ENCODE results near the gene MPP2.

DNA sequence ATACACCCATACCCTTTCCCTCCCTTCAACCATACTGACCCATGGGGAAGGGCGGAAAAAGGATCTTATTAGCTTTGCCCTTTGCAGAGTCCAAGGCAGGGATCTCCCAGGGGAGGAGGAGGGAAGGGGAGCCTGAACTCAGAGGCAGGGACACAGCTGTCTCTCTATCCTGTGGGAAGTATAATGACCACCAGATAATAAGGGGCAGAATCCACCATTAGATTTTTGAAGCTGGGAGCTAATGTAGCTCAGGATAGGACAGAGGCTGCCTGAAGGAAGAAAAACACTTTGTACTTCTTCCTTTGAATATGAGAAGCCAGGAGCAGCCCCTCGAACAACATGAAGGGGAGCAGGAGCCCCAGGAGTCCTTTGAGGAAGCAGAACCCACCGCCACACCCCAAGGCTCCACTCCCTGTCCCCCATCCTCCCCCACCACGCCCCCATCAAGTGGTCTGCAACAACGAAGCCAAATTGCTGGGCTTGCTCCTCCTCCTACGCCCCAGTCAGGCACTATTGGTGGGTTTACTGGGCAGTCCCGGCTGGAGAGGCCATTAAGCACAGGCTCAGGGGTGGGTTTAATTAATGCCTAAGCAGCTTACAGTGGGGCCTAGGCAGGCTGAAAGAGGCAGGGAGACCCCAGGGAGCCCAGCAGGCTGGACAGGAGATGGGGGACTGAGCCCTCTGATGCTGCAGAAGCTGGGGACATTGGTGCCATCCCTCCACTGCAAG, 5.3 kb downstream of the MPP2 start:
- TF ChIP-seq, protein P1, sequence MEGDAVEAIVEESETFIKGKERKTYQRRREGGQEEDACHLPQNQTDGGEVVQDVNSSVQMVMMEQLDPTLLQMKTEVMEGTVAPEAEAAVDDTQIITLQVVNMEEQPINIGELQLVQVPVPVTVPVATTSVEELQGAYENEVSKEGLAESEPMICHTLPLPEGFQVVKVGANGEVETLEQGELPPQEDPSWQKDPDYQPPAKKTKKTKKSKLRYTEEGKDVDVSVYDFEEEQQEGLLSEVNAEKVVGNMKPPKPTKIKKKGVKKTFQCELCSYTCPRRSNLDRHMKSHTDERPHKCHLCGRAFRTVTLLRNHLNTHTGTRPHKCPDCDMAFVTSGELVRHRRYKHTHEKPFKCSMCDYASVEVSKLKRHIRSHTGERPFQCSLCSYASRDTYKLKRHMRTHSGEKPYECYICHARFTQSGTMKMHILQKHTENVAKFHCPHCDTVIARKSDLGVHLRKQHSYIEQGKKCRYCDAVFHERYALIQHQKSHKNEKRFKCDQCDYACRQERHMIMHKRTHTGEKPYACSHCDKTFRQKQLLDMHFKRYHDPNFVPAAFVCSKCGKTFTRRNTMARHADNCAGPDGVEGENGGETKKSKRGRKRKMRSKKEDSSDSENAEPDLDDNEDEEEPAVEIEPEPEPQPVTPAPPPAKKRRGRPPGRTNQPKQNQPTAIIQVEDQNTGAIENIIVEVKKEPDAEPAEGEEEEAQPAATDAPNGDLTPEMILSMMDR (IDR thresholded peaks at IDR 0.05; ENCODE audit: insufficient read depth, low read length, poor library complexity, severe bottlenecking), result no peak
- TF ChIP-seq EZH2phosphoT487 (conservative IDR thresholded peaks at IDR 0.05; ENCODE audit: low read length), result no peak
